HL-60 (cell line): ENCODE results near the gene HMCES.
"Not testable (repeated sequence)": the region's sequence is repeated elsewhere in the genome, so short reads cannot be mapped to it uniquely, and the experiment has no call there.

ENCODE experiments used
- CTCF ChIP-seq: IDR thresholded peaks from one replicate; pipeline ENCODE4 v1.5.1; 2011; ENCODE audit warnings: low read length, control low read depth, inconsistent platforms; ENCODE audit not compliant: insufficient read depth
- GABPA ChIP-seq: IDR thresholded peaks from 2 replicates; pipeline ENCODE4 v1.6.1; 2012; ENCODE audit warnings: low read depth

- not testable (repeated sequence) for TF ChIP-seq CTCF, GABPA
Observed at GRCh38 chr3:129339186-129339585, 60.5 kb downstream of the HMCES start.
